SK-N-SH (cell line): ENCODE measurements around the gene MTR. TPM values are rescaled to one million over a fixed set of nuclear protein-coding genes. Genes with fewer than 3 reads are reported as not detected.

Source experiments
- CTCF ChIA-PET: fragments of 300-600, 350-600 bp; formaldehyde crosslinking; extraction: SDS; loops from one replicate; lab custom pipeline; 2021; lab: Yijun Ruan, JAX
- POLR2A ChIA-PET: fragments of 350-600 bp; sonication (Branson Sonifier 250); formaldehyde crosslinking; extraction: SDS; loops from one replicate; lab custom pipeline; 2020; ENCODE audit warnings: antibody characterized with exemption, inconsistent platforms; lab: Yijun Ruan, JAX
- DNase-seq: peaks from one replicate; pipeline ENCODE4 v3.0.0; 2012
- H2AFZ ChIP-seq: fragments of 200-600 bp; sonication (generic); 2 replicates; pipeline ENCODE4 v1.8.1; 2016; ENCODE audit warnings: antibody characterized with exemption, mild to moderate bottlenecking, low read depth
- H3F3A ChIP-seq: fragments of 200-600 bp; sonication (generic); replicated peaks from 2 replicates; pipeline ENCODE3; 2016; ENCODE audit warnings: antibody characterized with exemption, mild to moderate bottlenecking; ENCODE audit not compliant: insufficient read depth
- H3K27ac ChIP-seq, 2 experiments: fragments of 200-500 bp in 1 of 2; fragments of 200-600 bp in 1 of 2; sonication (Bioruptor generic) in 1 of 2; sonication (generic), shearing (Covaris generic) in 1 of 2; 2 replicates each; pipeline versions ENCODE4 v1.5.1 to v1.6.1; 2014 to 2016; ENCODE audit warnings: low read depth in 2 of 2, inconsistent platforms in 1 of 2, low read length in 1 of 2, mild to moderate bottlenecking in 1 of 2, mixed read lengths in 1 of 2
- H3K27me3 ChIP-seq: fragments of 200-600 bp; sonication (generic), shearing (Covaris generic); 2 replicates; pipeline ENCODE4 v1.6.1; 2016; ENCODE audit warnings: mixed run types; ENCODE audit not compliant: insufficient read depth
- H3K36me3 ChIP-seq, 2 experiments: fragments of 200-500 bp in 1 of 2; fragments of 200-600 bp in 1 of 2; sonication (Bioruptor generic) in 1 of 2; sonication (generic) in 1 of 2; replicated peaks in 1 of 2; 2 replicates each; pipeline versions ENCODE3 to v1.5.1; 2014 to 2016; ENCODE audit warnings: low read length in 1 of 2, mild to moderate bottlenecking in 1 of 2; ENCODE audit not compliant: insufficient read depth in 2 of 2, control insufficient read depth in 1 of 2
- H3K4me1 ChIP-seq, 2 experiments: fragments of 200-500 bp in 1 of 2; fragments of 200-600 bp in 1 of 2; sonication (Bioruptor generic) in 1 of 2; sonication (generic), shearing (Covaris generic) in 1 of 2; 2 replicates each; pipeline versions ENCODE4 v1.5.1 to v1.6.1; 2014 to 2016; ENCODE audit warnings: low read depth in 1 of 2, low read length in 1 of 2, mixed run types in 1 of 2; ENCODE audit not compliant: insufficient read depth in 2 of 2, control insufficient read depth in 1 of 2
- H3K4me2 ChIP-seq: fragments of 200-600 bp; sonication (generic), shearing (Covaris generic); 2 replicates; pipeline ENCODE4 v1.6.1; 2017; ENCODE audit warnings: mixed run types
- H3K4me3 ChIP-seq, 2 experiments: fragments of 200-500 bp in 1 of 2; fragments of 200-600 bp in 1 of 2; sonication (Bioruptor generic) in 1 of 2; sonication (generic), shearing (Covaris generic) in 1 of 2; 2 replicates each; pipeline versions ENCODE4 v1.5.1 to v1.8.1; 2014 to 2016; ENCODE audit warnings: low read depth in 2 of 2, inconsistent platforms in 1 of 2, low read length in 1 of 2, mild to moderate bottlenecking in 1 of 2, mixed read lengths in 1 of 2, moderate library complexity in 1 of 2
- H3K79me2 ChIP-seq: fragments of 200-600 bp; sonication (generic); 2 replicates; pipeline ENCODE4 v1.8.1; 2017; ENCODE audit warnings: mild to moderate bottlenecking; ENCODE audit not compliant: insufficient read depth
- H3K9ac ChIP-seq: fragments of 200-600 bp; sonication (generic); 2 replicates; pipeline ENCODE4 v1.6.1; 2017; ENCODE audit warnings: mixed run types
- H3K9me2 ChIP-seq: fragments of 200-600 bp; sonication (generic); 2 replicates; pipeline ENCODE4 v1.6.1; 2017; ENCODE audit warnings: mixed run types
- H3K9me3 ChIP-seq: fragments of 200-600 bp; sonication (generic); 2 replicates; pipeline ENCODE4 v1.6.1; 2017; ENCODE audit warnings: mixed run types, mild to moderate bottlenecking, moderate library complexity
- H4K20me1 ChIP-seq: fragments of 200-600 bp; sonication (generic); 2 replicates; pipeline ENCODE4 v1.6.1; 2017; ENCODE audit warnings: mild to moderate bottlenecking, mixed run types; ENCODE audit not compliant: insufficient read depth
- CTCF ChIP-seq: fragments of 200-600 bp; sonication (generic); IDR thresholded peaks from 2 replicates; pipeline ENCODE4 v1.6.1; 2017; ENCODE audit warnings: antibody characterized with exemption, mild to moderate bottlenecking, moderate library complexity
- FOXJ3 ChIP-seq: sonication (generic); formaldehyde crosslinking; IDR thresholded peaks from 2 replicates; pipeline ENCODE4 v1.5.1; 2020; ENCODE audit warnings: mild to moderate bottlenecking, missing genetic modification reagents
- IRF3 ChIP-seq: fragments of 150-350 bp; IDR thresholded peaks from 2 replicates; pipeline ENCODE4 v1.6.1; 2016; ENCODE audit warnings: mild to moderate bottlenecking, low read depth, low read length
- MAX ChIP-seq: IDR thresholded peaks from 2 replicates; pipeline ENCODE4 v1.4.0; 2012; ENCODE audit warnings: low read depth
- NFIC ChIP-seq: IDR thresholded peaks from 2 replicates; pipeline ENCODE4 v1.4.0; 2012; ENCODE audit warnings: borderline replicate concordance
- SMC3 ChIP-seq: IDR thresholded peaks from 2 replicates; pipeline ENCODE4 v1.6.1; 2012; ENCODE audit warnings: low read depth, low read length, improper control_type of control experiment
- TAF1 ChIP-seq: IDR thresholded peaks from 2 replicates; pipeline ENCODE4 v1.6.1; 2012; ENCODE audit warnings: low read depth, mild to moderate bottlenecking, low read length, moderate library complexity, borderline replicate concordance
- TEAD4 ChIP-seq: IDR thresholded peaks from 2 replicates; pipeline ENCODE4 v1.4.0; 2012; ENCODE audit warnings: mild to moderate bottlenecking, borderline replicate concordance; ENCODE audit not compliant: insufficient read depth
- USF1 ChIP-seq: IDR thresholded peaks from 2 replicates; pipeline ENCODE4 v1.4.0; 2012; ENCODE audit warnings: low read depth, borderline replicate concordance
- WGBS: methylation state at CpG from one replicate; pipeline ENCODE4 v1.1.6; 2017; ENCODE audit warnings: low lambda C conversion rate; 5-methylcytosine and 5-hydroxymethylcytosine counted together
- polyA plus RNA-seq, 3 experiments: library from polyadenylated mRNA; depleted of rRNA; stranded (reverse); fragments of >200 nt; gene quantifications; 2 replicates each; pipeline ENCODE4 v1.2.3, GENCODE V29; 2012

Gene MTR
- polyA plus RNA-seq, 1 of the 3 experiments (the other 2 are of a cell fraction) = 5.4 TPM

- WGBS = 23% methylated on average over 2 of the region's 2 CpGs
Measured at GRCh38 chr1:236779312-236779711, 15.8 kb upstream of the MTR start.

More at GRCh38 chr1:236779312-236779711, 15.8 kb upstream of the MTR start:
- no peaks in the 10 kb centered on the region for H3K9me3 ChIP-seq
- H3K9me2 ChIP-seq = no peaks in the 10 kb centered on the region
- DNase-seq = no peak
- H3K4me3 ChIP-seq = no peak overlapping the region
- no peak overlapping the region for H2AFZ ChIP-seq
- H3K36me3 ChIP-seq = no peaks in the 10 kb centered on the region
- no peak overlapping the region for H3K9ac ChIP-seq
- POLR2A ChIA-PET = no interaction called here
- no peak overlapping the region for H3K27ac ChIP-seq
- H4K20me1 ChIP-seq = no peaks in the 10 kb centered on the region
- no peaks in the 10 kb centered on the region for H3K27me3 ChIP-seq
- CTCF ChIA-PET = no interaction called here
- no peaks in the 10 kb centered on the region for H3K79me2 ChIP-seq
- no peak overlapping the region for H3K4me2 ChIP-seq
- no peaks in the 10 kb centered on the region for H3F3A ChIP-seq
- TF ChIP-seq USF1 (no peak), SMC3 (no peak), NFIC (no peak), TAF1 (no peak), MAX (no peak), TEAD4 (no peak), IRF3 (no peak), CTCF (no peak), FOXJ3 (CRISPR knock-in tag) (no peak)
- H3K4me1 ChIP-seq = no peaks in the 10 kb centered on the region
